Measurements from ENCODE around the gene SUPT4H1. TPM values are rescaled to one million over a fixed set of nuclear protein-coding genes. Genes with fewer than 3 reads are reported as not detected.

SUPT4H1 gene
- total and polyA plus RNA-seq, 9 of the 15 experiments (the other 6 are each of a cell fraction or from before 2014, with no cell fraction given), result 62.1 to 320 (median 117) TPM

DNA sequence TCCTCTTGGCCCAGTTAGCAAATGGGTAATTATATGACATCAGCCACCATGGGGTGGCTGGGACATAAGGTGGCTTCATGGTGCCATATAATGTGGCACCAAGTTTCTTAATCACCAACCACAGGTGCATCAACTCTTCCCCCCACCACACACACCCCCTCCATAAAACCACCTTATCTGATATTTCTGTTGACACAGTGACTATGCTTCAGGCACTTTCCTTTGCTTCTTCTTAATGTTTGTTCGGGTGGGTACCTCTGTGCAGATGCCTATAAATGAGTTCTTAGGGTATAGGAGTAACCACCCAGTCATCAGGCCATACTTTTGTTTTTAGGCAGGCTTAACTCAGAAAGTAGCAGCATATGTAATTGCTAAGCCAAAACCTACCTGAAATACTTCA lies 35.8 kb upstream of the SUPT4H1 start (continued):
- TF ChIP-seq HBP1 (CRISPR knock-in tag; IDR thresholded peaks at IDR 0.05), result no peak
- TF ChIP-seq MAFF (IDR thresholded peaks at IDR 0.05; ENCODE audit: low read length), result no peak
- peak; percentile 40 for TF ChIP-seq CCNT2 (IDR thresholded peaks at IDR 0.05; ENCODE audit: borderline replicate concordance, extremely low read depth, insufficient read length, low read depth, low read length)
- TF ChIP-seq ZNF436 (CRISPR knock-in tag; IDR thresholded peaks at IDR 0.05), result no peak
- TF ChIP-seq RBFOX2 (IDR thresholded peaks at IDR 0.05; ENCODE audit: low read depth, low read length), result no peak
- TF ChIP-seq GATAD2A (IDR thresholded peaks at IDR 0.05), result 0 out of 2 replicates have a peak, but pooled peaks have one; percentile 58
- no peak for TF ChIP-seq ZNF239 (CRISPR knock-in tag; IDR thresholded peaks at IDR 0.05)
- TF ChIP-seq SMARCE1 (IDR thresholded peaks at IDR 0.05), result peak; percentile 93
- no peak for TF ChIP-seq HLTF (IDR thresholded peaks at IDR 0.05)
- TF ChIP-seq ARHGAP35 (IDR thresholded peaks at IDR 0.05; ENCODE audit: partially characterized antibody), result no peak
- TF ChIP-seq KDM1A (IDR thresholded peaks at IDR 0.05), result no peak
- TF ChIP-seq ZNF174 (CRISPR knock-in tag; IDR thresholded peaks at IDR 0.05), result no peak
- no peak for TF ChIP-seq ZNF23 (CRISPR knock-in tag; IDR thresholded peaks at IDR 0.05)
- TF ChIP-seq RAD51 (IDR thresholded peaks at IDR 0.05; ENCODE audit: borderline replicate concordance, low read depth), result no peak
- no peak for TF ChIP-seq IRF2 (CRISPR knock-in tag; IDR thresholded peaks at IDR 0.05)
- TF ChIP-seq POLR2AphosphoS5 (IDR thresholded peaks at IDR 0.05; ENCODE audit: control insufficient read depth, insufficient read depth, low read depth, low read length), result peak; percentile 31; the same call in 1 of the 2 replicates
- no peak for TF ChIP-seq HOMEZ (CRISPR knock-in tag; IDR thresholded peaks at IDR 0.05)
- TF ChIP-seq NCOA1 (IDR thresholded peaks at IDR 0.05; ENCODE audit: low read depth), result no peak
- peak; percentile 93 for TF ChIP-seq SMARCA4 (IDR thresholded peaks at IDR 0.05)
- peak; percentile 38; the same call in 1 of the 2 replicates for TF ChIP-seq C11orf30 (IDR thresholded peaks at IDR 0.05; ENCODE audit: low read depth)
- no peak for TF ChIP-seq ZNF165 (CRISPR knock-in tag; IDR thresholded peaks at IDR 0.05; ENCODE audit: borderline replicate concordance)
- TF ChIP-seq MTA1 (IDR thresholded peaks at IDR 0.05; ENCODE audit: borderline replicate concordance), result peak; percentile 60; the same call in 1 of the 2 replicates
- TF ChIP-seq NCOA2 (IDR thresholded peaks at IDR 0.05; ENCODE audit: partially characterized antibody in 2 of 2), result no peak
- no peak for TF ChIP-seq ZBTB7A (IDR thresholded peaks at IDR 0.05; ENCODE audit: borderline replicate concordance, control insufficient read depth, low read depth, low read length)
- peak; percentile 56 for TF ChIP-seq EGR1 (conservative IDR thresholded peaks at IDR 0.05)
- TF ChIP-seq SMARCC2 (IDR thresholded peaks at IDR 0.05; ENCODE audit: low read depth), result peak; percentile 83
